Measurements from ENCODE around the gene SYT8. TPM values are rescaled to one million over a fixed set of nuclear protein-coding genes. Genes with fewer than 3 reads are reported as not detected.
A peak's percentile ranks its signal among the peaks of the same experiment; 100 is the strongest.

The SYT8 gene
- total RNA-seq, 6 experiments from 2014 or later, result 0.68 TPM; not detected in 5

DNA sequence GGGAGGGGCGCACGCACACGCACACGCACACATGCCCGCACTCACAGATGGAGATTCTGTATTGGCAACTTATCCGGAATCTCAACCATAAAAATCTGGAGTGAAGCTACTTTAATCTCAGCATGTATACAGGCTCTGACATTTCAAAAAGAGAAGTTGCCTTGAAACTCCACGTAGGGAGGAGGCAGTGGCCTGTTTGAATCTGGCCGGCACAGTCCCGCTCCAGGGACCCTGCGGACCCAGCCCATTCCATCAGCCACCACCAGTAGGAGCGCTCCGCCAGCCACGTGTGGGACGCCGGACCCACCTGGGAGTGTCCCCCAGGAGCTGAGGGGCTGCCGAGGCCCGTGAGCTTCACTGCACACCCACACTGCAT is 1.9 kb upstream of the SYT8 start:
- peaks cover 0 to 20% (median 6%) of the 10 kb centered on the region in 4 donors for H3K4me1 ChIP-seq
- no peaks in the 10 kb centered on the region for H3K36me3 ChIP-seq
- no peak overlapping the region for H3K27ac ChIP-seq
- DNase-seq (peak in 2 of 3 donors; percentile 30 to 58), ATAC-seq (no peak)
- 18% methylated on average over 6 of the region's 17 CpGs for WGBS (ENCODE audit: insufficient coverage, low coverage, low lambda C conversion rate, missing lambda C conversion rate)
- peak overlapping the region in 1 of 3 donors; percentile 31 for H3K4me3 ChIP-seq
- H3K27me3 ChIP-seq, result no peaks in the 10 kb centered on the region
- no peaks in the 10 kb centered on the region for H3K9me3 ChIP-seq
- intact Hi-C loops (cut with DNase I), result loop anchor here (2.0 to 10.0 kb wide), 3 partner anchors 138 to 322 kb away; no protein-coding TSS in a partner anchor
- TF ChIP-seq POLR2A (IDR thresholded peaks at IDR 0.05), result no peak
- TF ChIP-seq CTCF (IDR thresholded peaks at IDR 0.05), result no peak

GRCh38 chr11:1834062-1834610 is 654 bp upstream of the SYT8 start:
- TF ChIP-seq CTCF (IDR thresholded peaks at IDR 0.05) (no peak), POLR2A (IDR thresholded peaks at IDR 0.05) (no peak)
- no CpG with 5 or more reads among the region's 14 CpGs for WGBS (ENCODE audit: insufficient coverage, low coverage, low lambda C conversion rate, missing lambda C conversion rate)
- peaks cover 0 to 20% (median 6%) of the 10 kb centered on the region in 4 donors for H3K4me1 ChIP-seq
- ATAC-seq, result peak in 2 of 4 donors; percentile 16 to 17
- peak in 2 of 3 donors; percentile 40 to 55 for DNase-seq
- H3K27ac ChIP-seq, result no peak overlapping the region
- H3K27me3 ChIP-seq, result no peaks in the 10 kb centered on the region
- no peaks in the 10 kb centered on the region for H3K36me3 ChIP-seq
- H3K9me3 ChIP-seq, result no peaks in the 10 kb centered on the region
- intact Hi-C loops (cut with DNase I), result loop anchor here (5.0 to 10.0 kb wide), 2 partner anchors 182 to 321 kb away; no protein-coding TSS in a partner anchor
- H3K4me3 ChIP-seq, result no peak overlapping the region

GRCh38 chr11:1835671-1836010 is 851 bp downstream of the SYT8 start:
- ATAC-seq, result no peak
- H3K27ac ChIP-seq, result no peak overlapping the region
- no peak overlapping the region for H3K4me3 ChIP-seq
- no peaks in the 10 kb centered on the region for H3K27me3 ChIP-seq
- intact Hi-C loops (cut with DNase I), result loop anchor here in 1 of 2 donors (10.0 kb wide), 1 partner anchor 319 kb away; no protein-coding TSS in a partner anchor
- 92% methylated on average over 2 of the region's 12 CpGs for WGBS (ENCODE audit: insufficient coverage, low coverage, low lambda C conversion rate, missing lambda C conversion rate)
- DNase-seq, result peak in 1 of 3 donors; percentile 15
- H3K9me3 ChIP-seq, result no peaks in the 10 kb centered on the region
- TF ChIP-seq POLR2A (IDR thresholded peaks at IDR 0.05), result no peak
- TF ChIP-seq CTCF (IDR thresholded peaks at IDR 0.05), result no peak
- H3K4me1 ChIP-seq, result peaks cover 0 to 13% (median 3%) of the 10 kb centered on the region in 4 donors
- no peaks in the 10 kb centered on the region for H3K36me3 ChIP-seq

DNA sequence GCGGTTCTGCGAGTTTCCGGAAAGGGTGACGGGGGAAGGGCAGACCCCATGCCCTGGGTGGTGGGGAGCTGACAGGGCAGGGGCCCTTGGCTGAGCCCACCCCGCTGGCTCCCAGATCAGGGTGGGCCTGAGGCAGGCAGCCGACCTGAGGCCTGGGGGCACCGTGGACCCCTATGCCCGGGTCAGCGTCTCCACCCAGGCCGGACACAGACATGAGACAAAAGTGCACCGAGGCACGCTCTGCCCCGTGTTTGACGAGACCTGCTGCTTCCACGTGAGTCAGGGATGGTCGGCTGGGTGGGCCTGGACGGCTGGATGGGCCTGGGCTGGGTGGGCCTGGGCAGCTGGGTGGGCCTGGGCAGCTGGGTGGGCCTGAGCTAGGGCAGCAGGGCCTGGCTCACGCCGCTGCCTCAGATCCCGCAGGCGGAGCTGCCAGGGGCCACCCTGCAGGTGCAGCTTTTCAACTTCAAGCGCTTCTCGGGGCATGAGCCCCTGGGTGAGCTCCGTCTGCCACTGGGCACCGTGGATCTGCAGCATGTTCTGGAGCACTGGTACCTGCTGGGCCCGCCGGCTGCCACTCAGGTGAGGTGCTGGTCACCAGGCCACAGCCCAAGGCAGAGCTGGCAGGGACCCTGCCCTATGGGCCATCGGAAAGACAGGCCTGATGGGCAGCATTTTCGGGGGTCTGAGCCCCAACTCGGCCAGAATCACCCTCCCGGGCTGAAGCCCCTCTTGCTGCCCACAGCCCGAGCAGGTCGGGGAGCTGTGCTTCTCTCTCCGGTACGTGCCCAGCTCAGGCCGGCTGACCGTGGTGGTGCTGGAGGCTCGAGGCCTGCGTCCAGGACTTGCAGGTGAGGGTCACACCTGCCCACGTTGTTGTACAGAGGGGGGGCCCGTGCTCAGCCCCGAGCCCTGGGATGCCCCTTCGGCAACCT is 1.5 kb downstream of the SYT8 start:
- DNase-seq (peak in 2 of 3 donors; percentile 26 to 60), ATAC-seq (no peak)
- Histone ChIP-seq H3K36me3 (no peaks in the 10 kb centered on the region), H3K9me3 (no peaks in the 10 kb centered on the region), H3K4me3 (no peak overlapping the region), H3K27me3 (no peaks in the 10 kb centered on the region), H3K4me1 (peaks cover 0 to 7% (median under 1%) of the 10 kb centered on the region in 4 donors), H3K27ac (no peak overlapping the region)
- intact Hi-C loops (cut with DNase I), result loop anchor here in 1 of 2 donors (10.0 kb wide), 1 partner anchor 319 kb away; no protein-coding TSS in a partner anchor
- WGBS (ENCODE audit: insufficient coverage, low coverage, low lambda C conversion rate, missing lambda C conversion rate), result no CpG with 5 or more reads among the region's 43 CpGs
- TF ChIP-seq CTCF (IDR thresholded peaks at IDR 0.05), result no peak
- no peak for TF ChIP-seq POLR2A (IDR thresholded peaks at IDR 0.05)

Measured in right lobe of liver (tissue), 6 donors.